Right lobe of liver (tissue), 6 donors: ENCODE data around the gene LRMDA. TPM values are rescaled to one million over a fixed set of nuclear protein-coding genes. Genes with fewer than 3 reads are reported as not detected.

Experiments
- ATAC-seq, 4 donors: fragments of 200-7000 bp; cut with Tn5 transposase; one replicate each; pipeline ENCODE4 v1.9.1; 2020; ENCODE audit warnings: mild to moderate bottlenecking in 4 of 4, moderate library complexity in 4 of 4
- DNase-seq, 3 donors: peaks; one replicate each; pipeline ENCODE4 v3.0.0-alpha.2; 2020
- H3K27ac ChIP-seq, 3 donors: fragments of 200-600 bp; one replicate each; pipeline ENCODE4 v1.8.0; 2022
- H3K27me3 ChIP-seq, 2 donors: fragments of 200-600 bp; one replicate each; pipeline ENCODE4 v1.8.0; 2022
- H3K36me3 ChIP-seq, 4 donors: fragments of 200-600 bp; sonication (generic) in 1 of 4; one replicate each; pipeline versions ENCODE4 v1.5.1 to v1.8.0; 2017 to 2022; ENCODE audit warnings: control low read depth in 1 of 4
- H3K4me1 ChIP-seq, 4 donors: fragments of 200-600 bp; sonication (generic) in 1 of 4; one replicate each; pipeline versions ENCODE4 v1.5.1 to v1.8.0; 2017 to 2022; ENCODE audit warnings: control low read depth in 1 of 4
- H3K4me3 ChIP-seq, 3 donors: fragments of 200-600 bp; one replicate each; pipeline ENCODE4 v1.8.0; 2022
- H3K9me3 ChIP-seq, 4 donors: fragments of 200-600 bp; sonication (generic) in 1 of 4; one replicate each; pipeline versions ENCODE4 v1.5.1 to v1.8.0; 2017 to 2022; ENCODE audit warnings: control low read depth in 1 of 4
- CTCF ChIP-seq, 4 donors: fragments of 200-600 bp in 3 of 4; fragments of 450-650 bp in 1 of 4; IDR thresholded peaks; one replicate each; pipeline versions ENCODE4 v1.5.1 to v1.8.0; 2016 to 2022; ENCODE audit warnings: antibody characterized with exemption in 4 of 4, mild to moderate bottlenecking in 2 of 4
- POLR2A ChIP-seq: fragments of 450-650 bp; IDR thresholded peaks from one replicate; pipeline ENCODE4 v1.6.1; 2017; ENCODE audit warnings: antibody characterized with exemption, mild to moderate bottlenecking
- WGBS: methylation state at CpG from one replicate; pipeline ENCODE4 v1.1.6; 2018; ENCODE audit warnings: low coverage, low lambda C conversion rate; ENCODE audit not compliant: insufficient coverage; ENCODE audit errors: missing lambda C conversion rate; 5-methylcytosine and 5-hydroxymethylcytosine counted together
- intact Hi-C, 2 donors: fragments of 100-400 bp; cut with DNase I; formaldehyde crosslinking; loops; one replicate each; pipeline versions ENCODE4 v1.11.2 to v1.14.1; 2022
- total RNA-seq, 6 experiments: library from RNA; depleted of rRNA in 2 of 6; stranded (reverse); fragments of >200 nt in 2 of 6; fragmentation: NEBNext Ultra II Directional in 3 of 6; extraction: Animal tissue kit (Norgen Biotek cat#: 25700) in 3 of 6; gene quantifications; one replicate each; pipeline versions ENCODE4 v1.1.0 to v1.2.4, GENCODE V29; 2016 to 2023
- donor health status: DM: no; HTN: yes; CAD: no.
- donor health status: DM: no; HTN: no; CAD: no.
- donor health status: DM: no; HTN: no; CAD: no.
- donor health status: DM: no; HTN: yes; CAD: no.
- donor health status: DM: no; HTN: yes; CAD: no.

Gene LRMDA
- total RNA-seq, 6 experiments from 2014 or later = 9.9 to 19.9 (median 16.3) TPM

- ATAC-seq = no peak
- H3K27me3 ChIP-seq = no peaks in the 10 kb centered on the region
- intact Hi-C loops = no loop called here
- no peaks in the 10 kb centered on the region for H3K9me3 ChIP-seq
- peaks cover 0 to 4% (median 0%) of the 10 kb centered on the region in 4 donors for H3K4me1 ChIP-seq
- H3K4me3 ChIP-seq = no peak overlapping the region
- H3K27ac ChIP-seq = no peak overlapping the region
- WGBS = 44% methylated on average over 1 of the region's 1 CpG
- no peak for TF ChIP-seq POLR2A
- TF ChIP-seq CTCF (IDR thresholded peaks at IDR 0.05) = no peak
- no peaks in the 10 kb centered on the region for H3K36me3 ChIP-seq
- DNase-seq = no peak
Measured at GRCh38 chr10:76552091-76552873, 1120.9 kb downstream of the LRMDA start.

DNA sequence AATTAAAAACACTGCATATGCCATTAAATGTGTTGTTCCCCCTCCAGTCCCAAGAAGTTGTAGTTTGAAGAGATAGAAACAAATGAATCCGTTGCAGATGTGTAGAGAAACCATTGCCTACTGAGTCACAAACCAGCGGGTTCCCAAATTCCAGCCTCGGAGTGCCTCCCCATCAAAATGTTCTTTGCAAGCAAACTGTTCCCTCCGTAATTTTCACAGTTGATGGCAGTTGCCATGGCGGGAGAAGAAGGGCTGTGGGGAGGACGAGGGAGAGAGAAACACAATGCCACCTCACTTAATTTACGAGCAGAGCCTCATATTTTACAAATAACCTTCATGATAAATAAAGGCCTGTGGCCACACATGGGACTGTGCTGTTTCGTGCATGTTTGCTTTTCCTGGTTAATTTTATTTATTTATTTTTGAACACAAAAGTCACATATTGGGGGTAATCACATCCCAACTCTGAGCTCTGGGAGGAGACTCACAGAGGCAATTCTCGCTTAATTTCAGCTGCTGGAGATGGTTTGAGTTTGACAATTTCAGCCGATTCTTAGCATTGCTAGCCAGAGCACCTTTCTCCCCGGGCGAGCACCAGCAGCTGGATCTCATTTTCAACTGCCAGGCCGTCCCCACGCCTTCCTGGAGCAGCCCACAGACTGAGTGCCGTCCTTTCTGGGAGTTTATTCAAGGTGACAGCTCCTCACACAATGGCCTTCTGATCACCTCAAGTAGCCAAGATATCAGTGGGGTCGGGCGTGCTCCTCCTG, 1122.0 kb downstream of the LRMDA start:
- H3K36me3 ChIP-seq = no peaks in the 10 kb centered on the region
- TF ChIP-seq POLR2A (no peak), CTCF (IDR thresholded peaks at IDR 0.05) (no peak)
- H3K27me3 ChIP-seq = no peaks in the 10 kb centered on the region
- peaks cover 0 to 6% (median 2%) of the 10 kb centered on the region in 4 donors for H3K4me1 ChIP-seq
- ATAC-seq (no peak), DNase-seq (no peak)
- no peaks in the 10 kb centered on the region for H3K9me3 ChIP-seq
- H3K4me3 ChIP-seq = no peak overlapping the region
- WGBS = 96% methylated on average over 7 of the region's 17 CpGs
- no peak overlapping the region for H3K27ac ChIP-seq
- intact Hi-C loops = no loop called here

DNA sequence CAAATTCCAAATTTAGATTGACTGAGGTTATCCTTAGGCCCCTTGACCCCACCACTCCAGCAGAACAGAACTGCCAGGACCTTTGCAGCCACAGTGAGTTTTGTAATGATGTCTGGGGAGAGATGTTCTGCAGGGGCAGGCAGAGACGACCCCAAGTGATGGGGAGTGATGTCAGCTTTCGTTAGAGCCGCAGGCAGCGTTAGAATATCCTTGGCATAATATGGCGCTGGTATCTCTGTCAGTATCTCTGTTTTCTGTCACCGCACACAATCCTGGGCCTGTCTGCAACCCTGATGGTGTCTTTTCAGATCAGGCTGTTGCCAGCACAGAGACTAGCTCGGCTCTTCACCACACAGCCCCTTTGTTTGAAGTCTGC, 1122.6 kb downstream of the LRMDA start:
- Histone ChIP-seq H3K9me3 (no peaks in the 10 kb centered on the region), H3K36me3 (no peaks in the 10 kb centered on the region), H3K27me3 (no peaks in the 10 kb centered on the region), H3K27ac (no peak overlapping the region), H3K4me1 (peaks cover 0 to 12% (median 5%) of the 10 kb centered on the region in 4 donors), H3K4me3 (no peak overlapping the region)
- DNase-seq (no peak), ATAC-seq (no peak)
- intact Hi-C loops = no loop called here
- TF ChIP-seq CTCF (IDR thresholded peaks at IDR 0.05) (no peak), POLR2A (no peak)
- 100% methylated on average over 4 of the region's 7 CpGs for WGBS

GRCh38 chr10:76554478-76554877, 1123.1 kb downstream of the LRMDA start:
- Histone ChIP-seq H3K4me1 (peaks cover 0 to 16% (median 6%) of the 10 kb centered on the region in 4 donors), H3K27me3 (no peaks in the 10 kb centered on the region), H3K36me3 (no peaks in the 10 kb centered on the region), H3K9me3 (no peaks in the 10 kb centered on the region), H3K27ac (no peak overlapping the region), H3K4me3 (no peak overlapping the region)
- no peak for TF ChIP-seq CTCF (IDR thresholded peaks at IDR 0.05)
- no peak for TF ChIP-seq POLR2A
- WGBS = 93% methylated on average over 3 of the region's 6 CpGs
- ATAC-seq = no peak
- no peak for DNase-seq
- intact Hi-C loops = no loop called here
